HCT116 (cell line): ENCODE data around the gene GGACT. TPM values are rescaled to one million over a fixed set of nuclear protein-coding genes. Genes with fewer than 3 reads are reported as not detected.

ENCODE experiments used
- ATAC-seq: fragments of 200-7000 bp; cut with Tn5 transposase; 2 replicates; pipeline ENCODE4 v1.9.1; 2020; ENCODE audit warnings: mild to moderate bottlenecking, moderate library complexity
- BruUV-seq: library from RNA; stranded (reverse); fragments of 400-500 nt; replicated peaks from 2 replicates; lab custom pipeline; 2021; lab: Mats Ljungman, UMichigan
- CTCF ChIA-PET: fragments of 300-600 bp; sonication (Branson Sonifier 250); formaldehyde crosslinking; loops from one replicate; lab custom pipeline; 2021; ENCODE audit warnings: antibody characterized with exemption; lab: Charles Lee
- POLR2A ChIA-PET: fragments of 300-600, 350-600 bp; sonication (Branson Sonifier 250); formaldehyde crosslinking; loops from one replicate; lab custom pipeline; 2021; ENCODE audit warnings: antibody characterized with exemption; lab: Charles Lee
- RAD21 ChIA-PET, 2 experiments: fragments of 300-600 bp; sonication (Branson Sonifier 250); formaldehyde crosslinking; loops; one replicate each; lab custom pipeline; 2023; ENCODE audit warnings: low total read pairs in 2 of 2; ENCODE audit not compliant: uncharacterized antibody in 2 of 2, unreplicated experiment in 2 of 2, low non-redundant PET in 1 of 2; lab: Charles Lee
- DNase-seq: peaks from one replicate; pipeline ENCODE4 v3.0.0-alpha.2; 2010; ENCODE audit warnings: low read depth, low spot score
- H2AFZ ChIP-seq: fragments of 200-600 bp; shearing (Covaris generic), sonication (generic); 2 replicates; pipeline ENCODE4 v1.6.1; 2017; ENCODE audit warnings: low read depth, mixed run types, mixed read lengths, antibody characterized with exemption, low read length; ENCODE audit not compliant: poor library complexity, severe bottlenecking
- H3K27ac ChIP-seq: 2 replicates; pipeline ENCODE4 v1.5.1; 2012; ENCODE audit warnings: low read depth, low read length
- H3K27me3 ChIP-seq: fragments of 200-600 bp; sonication (generic); 2 replicates; pipeline ENCODE4 v1.6.1; 2016; ENCODE audit warnings: mixed run types, low read length, mixed read lengths; ENCODE audit not compliant: insufficient read depth
- H3K36me3 ChIP-seq, 2 experiments: fragments of 200-500 bp in 1 of 2; fragments of 200-600 bp in 1 of 2; sonication (Bioruptor generic) in 1 of 2; sonication (generic) in 1 of 2; 2 replicates each; pipeline versions ENCODE4 v1.5.1 to v1.6.1; 2014 to 2016; ENCODE audit warnings: low read length in 2 of 2, inconsistent platforms in 1 of 2, mixed read lengths in 1 of 2, mixed run types in 1 of 2; ENCODE audit not compliant: insufficient read depth in 2 of 2, control insufficient read depth in 1 of 2
- H3K4me1 ChIP-seq, 2 experiments: fragments of 200-600 bp in 1 of 2; sonication (generic) in 1 of 2; 2 replicates each; pipeline versions ENCODE4 v1.5.1 to v1.6.1; 2012 to 2017; ENCODE audit warnings: low read length in 2 of 2, inconsistent platforms in 1 of 2, mild to moderate bottlenecking in 1 of 2, mixed read lengths in 1 of 2, mixed run types in 1 of 2, moderate library complexity in 1 of 2; ENCODE audit not compliant: insufficient read depth in 2 of 2, control insufficient read depth in 1 of 2
- H3K4me2 ChIP-seq: fragments of 200-600 bp; sonication (generic); 2 replicates; pipeline ENCODE4 v1.6.1; 2017; ENCODE audit warnings: mixed run types, low read length, mixed read lengths
- H3K4me3 ChIP-seq, 2 experiments: fragments of 200-600 bp in 1 of 2; sonication (generic) in 1 of 2; replicated peaks in 1 of 2; 2 replicates each; pipeline ENCODE4 v1.5.1; 2011 to 2016; ENCODE audit warnings: low read length in 2 of 2, control low read depth in 1 of 2, low read depth in 1 of 2, mild to moderate bottlenecking in 1 of 2, mixed read lengths in 1 of 2, mixed run types in 1 of 2
- H3K79me2 ChIP-seq: fragments of 200-600 bp; sonication (generic); 2 replicates; pipeline ENCODE4 v1.6.1; 2017; ENCODE audit warnings: mild to moderate bottlenecking, mixed run types, low read length, moderate library complexity, mixed read lengths; ENCODE audit not compliant: insufficient read depth
- H3K9ac ChIP-seq: fragments of 200-600 bp; sonication (generic); 2 replicates; pipeline ENCODE4 v1.6.1; 2016; ENCODE audit warnings: low read length, mixed read lengths
- H3K9me2 ChIP-seq: fragments of 200-600 bp; sonication (generic), shearing (Covaris generic); 2 replicates; pipeline ENCODE4 v1.6.1; 2017; ENCODE audit warnings: mixed run types, mild to moderate bottlenecking, moderate library complexity; ENCODE audit not compliant: insufficient read depth
- H3K9me3 ChIP-seq, 2 experiments: fragments of 200-500 bp in 1 of 2; fragments of 200-600 bp in 1 of 2; sonication (Bioruptor generic) in 1 of 2; sonication (generic) in 1 of 2; 2 replicates each; pipeline ENCODE4 v1.6.1; 2014 to 2017; ENCODE audit warnings: low read length in 2 of 2, mixed read lengths in 2 of 2, inconsistent platforms in 1 of 2, low read depth in 1 of 2, mild to moderate bottlenecking in 1 of 2, mixed run types in 1 of 2, moderate library complexity in 1 of 2; ENCODE audit not compliant: control insufficient read depth in 1 of 2, insufficient read depth in 1 of 2
- H4K20me1 ChIP-seq: fragments of 200-600 bp; sonication (generic), shearing (Covaris generic); 2 replicates; pipeline ENCODE4 v1.6.1; 2017; ENCODE audit warnings: mixed run types, mild to moderate bottlenecking, moderate library complexity; ENCODE audit not compliant: insufficient read depth
- CTCF ChIP-seq, 3 experiments: fragments of 200-600 bp in 1 of 3; sonication (generic) in 1 of 3; IDR thresholded peaks in 2 of 3; conservative IDR thresholded peaks in 1 of 3; 2 replicates each; pipeline ENCODE4 v1.5.1; 2012 to 2017; ENCODE audit warnings: low read depth in 2 of 3, low read length in 2 of 3, antibody characterized with exemption in 1 of 3, borderline replicate concordance in 1 of 3, control low read depth in 1 of 3, mild to moderate bottlenecking in 1 of 3, mixed read lengths in 1 of 3, mixed run types in 1 of 3, moderate library complexity in 1 of 3; ENCODE audit not compliant: insufficient read depth in 1 of 3
- EZH2phosphoT487 ChIP-seq: fragments of 200-600 bp; IDR thresholded peaks from 2 replicates; pipeline ENCODE4 v1.6.1; 2018; ENCODE audit warnings: antibody characterized with exemption, borderline replicate concordance
- MAX ChIP-seq: IDR thresholded peaks from 2 replicates; pipeline ENCODE4 v1.6.1; 2012
- RAD21 ChIP-seq: IDR thresholded peaks from 2 replicates; pipeline ENCODE4 v1.6.1; 2012; ENCODE audit warnings: low read depth, mild to moderate bottlenecking
- SIN3A ChIP-seq: IDR thresholded peaks from 2 replicates; pipeline ENCODE4 v1.6.1; 2012; ENCODE audit warnings: low read depth
- YY1 ChIP-seq: IDR thresholded peaks from 2 replicates; pipeline ENCODE4 v1.6.1; 2011; ENCODE audit warnings: low read length, low read depth, moderate library complexity, mild to moderate bottlenecking; ENCODE audit not compliant: insufficient replicate concordance; ENCODE audit errors: extremely low read depth
- ZFX ChIP-seq: fragments of 450-650 bp; IDR thresholded peaks from 2 replicates; pipeline ENCODE4 v1.6.1; 2017
- intact Hi-C: fragments of 100-400 bp; cut with micrococcal nuclease; formaldehyde crosslinking; loops from 2 replicates; pipeline ENCODE4 v1.10.0; 2022
- total RNA-seq: library from RNA; stranded (reverse); gene quantifications from one replicate; pipeline ENCODE4 v1.2.1, GENCODE V29; 2021; ENCODE audit not compliant: unreplicated experiment
- TF ChIP-seq, protein P1 (sequence below): IDR thresholded peaks from 2 replicates; pipeline ENCODE4 v1.6.1; 2011; ENCODE audit warnings: mild to moderate bottlenecking, low read length, moderate library complexity; ENCODE audit not compliant: insufficient replicate concordance; ENCODE audit errors: extremely low read depth

Gene GGACT
- total RNA-seq, 1 experiment from 2014 or later = 5.0 TPM

DNA sequence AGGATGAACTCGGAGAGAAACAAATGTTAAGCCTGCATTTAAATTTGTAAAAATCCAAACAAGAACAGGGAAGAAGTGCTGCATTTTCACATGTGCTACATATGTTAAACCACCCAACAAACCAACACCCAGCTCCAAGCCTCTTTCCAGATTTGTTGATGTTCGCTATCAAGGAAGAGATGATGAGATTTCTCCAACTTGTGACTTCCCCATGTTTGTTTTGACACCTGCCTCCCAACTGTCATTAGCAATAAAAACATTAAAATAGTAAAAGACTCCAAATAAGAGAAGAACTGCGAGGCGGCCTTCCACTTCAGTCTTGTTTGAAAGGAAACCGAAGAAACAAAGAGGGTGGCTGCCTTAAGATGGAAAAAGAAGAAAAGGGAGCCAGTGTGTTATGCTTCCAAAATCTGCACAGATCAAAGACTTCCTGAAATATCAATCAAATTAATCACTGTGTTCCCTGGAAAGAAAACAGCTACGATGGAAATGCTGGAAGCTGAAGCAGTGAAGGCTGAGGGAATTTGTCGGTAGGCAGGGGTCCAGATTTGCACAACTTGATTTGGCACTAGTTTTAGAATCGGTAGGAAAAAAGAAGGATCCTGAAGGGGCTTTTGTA lies 14.0 kb upstream of the GGACT start:
- intact Hi-C loops = no loop called here
- no peaks in the 10 kb centered on the region for H3K4me1 ChIP-seq

More for the DNA sequence above, 14.0 kb upstream of the GGACT start:
- Histone ChIP-seq H3K9me2 (no peaks in the 10 kb centered on the region), H3K27me3 (no peaks in the 10 kb centered on the region), H3K27ac (no peak overlapping the region), H3K4me3 (no peak overlapping the region), H3K4me2 (no peak overlapping the region), H3K9ac (no peak overlapping the region), H3K36me3 (no peaks in the 10 kb centered on the region), H3K79me2 (no peaks in the 10 kb centered on the region), H4K20me1 (no peaks in the 10 kb centered on the region), H3K9me3 (no peaks in the 10 kb centered on the region; a peak in 1 of 4 replicates), H2AFZ (no peak overlapping the region)
- ATAC-seq (no peak), DNase-seq (no peak)
- ChIA-PET CTCF (no interaction called here), RAD21 (no interaction called here), POLR2A (no interaction called here)
- BruUV-seq = no TSS peak
- no peak for TF ChIP-seq SIN3A
- TF ChIP-seq CTCF (IDR thresholded peaks at IDR 0.05 in 2 of 3, conservative IDR thresholded peaks at IDR 0.05 in 1 of 3; ENCODE audit: borderline replicate concordance in 1 of 3, insufficient read depth in 1 of 3, low read depth in 2 of 3, low read length in 2 of 3) = no peak
- no peak for TF ChIP-seq MAX
- TF ChIP-seq, protein P1, sequence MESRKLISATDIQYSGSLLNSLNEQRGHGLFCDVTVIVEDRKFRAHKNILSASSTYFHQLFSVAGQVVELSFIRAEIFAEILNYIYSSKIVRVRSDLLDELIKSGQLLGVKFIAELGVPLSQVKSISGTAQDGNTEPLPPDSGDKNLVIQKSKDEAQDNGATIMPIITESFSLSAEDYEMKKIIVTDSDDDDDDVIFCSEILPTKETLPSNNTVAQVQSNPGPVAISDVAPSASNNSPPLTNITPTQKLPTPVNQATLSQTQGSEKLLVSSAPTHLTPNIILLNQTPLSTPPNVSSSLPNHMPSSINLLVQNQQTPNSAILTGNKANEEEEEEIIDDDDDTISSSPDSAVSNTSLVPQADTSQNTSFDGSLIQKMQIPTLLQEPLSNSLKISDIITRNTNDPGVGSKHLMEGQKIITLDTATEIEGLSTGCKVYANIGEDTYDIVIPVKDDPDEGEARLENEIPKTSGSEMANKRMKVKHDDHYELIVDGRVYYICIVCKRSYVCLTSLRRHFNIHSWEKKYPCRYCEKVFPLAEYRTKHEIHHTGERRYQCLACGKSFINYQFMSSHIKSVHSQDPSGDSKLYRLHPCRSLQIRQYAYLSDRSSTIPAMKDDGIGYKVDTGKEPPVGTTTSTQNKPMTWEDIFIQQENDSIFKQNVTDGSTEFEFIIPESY = no peak
- no peak for TF ChIP-seq YY1
- no peak for TF ChIP-seq ZFX
- TF ChIP-seq EZH2phosphoT487 = no peak
- TF ChIP-seq RAD21 = no peak
- TF ChIP-seq, all 23 proteins: peak for 0
